Progenitor cell of endocrine pancreas (in vitro differentiated cells): ENCODE data around the gene SH3BP1. TPM values are rescaled to one million over a fixed set of nuclear protein-coding genes. Genes with fewer than 3 reads are reported as not detected.
A peak's percentile ranks its signal among the peaks of the same experiment; 100 is the strongest.

Source experiments
- DNase-seq: peaks from one replicate; pipeline ENCODE4 v3.0.0; 2021; ENCODE audit warnings: low spot score; ENCODE audit not compliant: unreplicated experiment
- H3K27ac Mint-ChIP-seq: 2 replicates; pipeline ENCODE4 v1.8.0; 2021; ENCODE audit warnings: mild to moderate bottlenecking, moderate library complexity, mixed read lengths
- H3K27me3 Mint-ChIP-seq: 2 replicates; pipeline ENCODE4 v1.8.0; 2021; ENCODE audit warnings: mixed read lengths
- H3K36me3 Mint-ChIP-seq: 2 replicates; pipeline ENCODE4 v1.8.0; 2022; ENCODE audit warnings: mixed read lengths; ENCODE audit not compliant: insufficient read depth
- H3K4me1 Mint-ChIP-seq: 2 replicates; pipeline ENCODE4 v1.8.0; 2021; ENCODE audit warnings: low read depth, mixed read lengths
- H3K4me3 Mint-ChIP-seq: 2 replicates; pipeline ENCODE4 v1.8.0; 2021; ENCODE audit warnings: low read depth, mild to moderate bottlenecking, moderate library complexity, mixed read lengths
- H3K9me3 Mint-ChIP-seq: 2 replicates; pipeline ENCODE4 v1.8.0; 2021; ENCODE audit warnings: low read depth, mixed read lengths
- CTCF ChIP-seq: fragments of 200-600 bp; sonication (generic); IDR thresholded peaks from one replicate; pipeline ENCODE4 v1.5.0; 2021; ENCODE audit warnings: antibody characterized with exemption, mild to moderate bottlenecking; ENCODE audit not compliant: unreplicated experiment
- total RNA-seq: library from RNA; stranded (reverse); gene quantifications from 2 replicates; pipeline ENCODE4 v1.2.1, GENCODE V29; 2021

Gene SH3BP1
- total RNA-seq, 1 donor from 2014 or later, result 27.4 TPM

- Mint-ChIP-seq H3K4me3 (no peak overlapping the region), H3K4me1 (peaks cover 2% of the 10 kb centered on the region), H3K9me3 (no peaks in the 10 kb centered on the region), H3K27me3 (no peaks in the 10 kb centered on the region), H3K36me3 (peaks cover 6% of the 10 kb centered on the region), H3K27ac (no peak overlapping the region)
- no peak for DNase-seq
- no peak for TF ChIP-seq CTCF
Observed at GRCh38 chr22:37624876-37625275, 14.6 kb upstream of the SH3BP1 start.

- Mint-ChIP-seq H3K27me3 (no peaks in the 10 kb centered on the region), H3K9me3 (no peaks in the 10 kb centered on the region), H3K27ac (peak overlapping the region; percentile 82), H3K4me3 (no peak overlapping the region), H3K4me1 (peaks cover 2% of the 10 kb centered on the region), H3K36me3 (peaks cover 4% of the 10 kb centered on the region)
- DNase-seq, result no peak
- TF ChIP-seq CTCF, result no peak
Observed at GRCh38 chr22:37625737-37626136, 13.7 kb upstream of the SH3BP1 start.

GRCh38 chr22:37626144-37626543, 13.3 kb upstream of the SH3BP1 start:
- peaks cover 4% of the 10 kb centered on the region for H3K4me1 Mint-ChIP-seq
- peaks cover 4% of the 10 kb centered on the region for H3K36me3 Mint-ChIP-seq
- DNase-seq, result no peak
- H3K27me3 Mint-ChIP-seq, result no peaks in the 10 kb centered on the region
- no peak for TF ChIP-seq CTCF
- H3K4me3 Mint-ChIP-seq, result no peak overlapping the region
- no peaks in the 10 kb centered on the region for H3K9me3 Mint-ChIP-seq
- no peak overlapping the region for H3K27ac Mint-ChIP-seq

- H3K27me3 Mint-ChIP-seq, result no peaks in the 10 kb centered on the region
- peaks cover 4% of the 10 kb centered on the region for H3K36me3 Mint-ChIP-seq
- no peak overlapping the region for H3K4me3 Mint-ChIP-seq
- TF ChIP-seq CTCF, result no peak
- H3K4me1 Mint-ChIP-seq, result peaks cover 5% of the 10 kb centered on the region
- no peak overlapping the region for H3K27ac Mint-ChIP-seq
- H3K9me3 Mint-ChIP-seq, result no peaks in the 10 kb centered on the region
- no peak for DNase-seq
Observed at GRCh38 chr22:37626556-37627075, 12.9 kb upstream of the SH3BP1 start.

GRCh38 chr22:37627121-37627520, 12.3 kb upstream of the SH3BP1 start:
- H3K36me3 Mint-ChIP-seq, result peaks cover 4% of the 10 kb centered on the region
- DNase-seq, result no peak
- H3K27ac Mint-ChIP-seq, result no peak overlapping the region
- no peak for TF ChIP-seq CTCF
- H3K4me1 Mint-ChIP-seq, result peaks cover 5% of the 10 kb centered on the region
- H3K4me3 Mint-ChIP-seq, result no peak overlapping the region
- no peaks in the 10 kb centered on the region for H3K27me3 Mint-ChIP-seq
- H3K9me3 Mint-ChIP-seq, result no peaks in the 10 kb centered on the region
